H1 (cell line): Measurements from ENCODE around the gene CST7. TPM values are rescaled to one million over a fixed set of nuclear protein-coding genes. Genes with fewer than 3 reads are reported as not detected.

ENCODE experiments used
- CTCF ChIA-PET: fragments of 300-600 bp; sonication (Branson Sonifier 250); formaldehyde crosslinking; loops from one replicate; lab custom pipeline; 2021; ENCODE audit not compliant: partially characterized antibody; lab: Charles Lee
- POLR2A ChIA-PET: fragments of 300-600 bp; sonication (Branson Sonifier 250); formaldehyde crosslinking; loops from one replicate; lab custom pipeline; 2021; ENCODE audit warnings: inconsistent platforms; ENCODE audit not compliant: partially characterized antibody; lab: Charles Lee
- DNase-seq, 2 experiments: peaks; one replicate each; pipeline versions ENCODE4 v3.0.0 to v3.0.0-alpha.2; 2010 to 2022; ENCODE audit warnings: low spot score in 2 of 2, low read depth in 1 of 2, mixed read lengths in 1 of 2
- FAIRE-seq: peaks from 2 replicates; lab custom pipeline; 2011; peaks lifted over from hg19 to GRCh38; lab: Jason Lieb, UNC
- H2AFZ ChIP-seq: 2 replicates; pipeline ENCODE4 v1.8.1; 2012; ENCODE audit warnings: low read length, inconsistent platforms
- H2AK5ac ChIP-seq: 2 replicates; pipeline ENCODE4 v1.6.1; 2013; ENCODE audit warnings: low read depth, low read length
- H2BK120ac ChIP-seq: replicated peaks from 2 replicates; pipeline ENCODE3; 2013; ENCODE audit warnings: low read depth, low read length, inconsistent platforms
- H2BK12ac ChIP-seq: 2 replicates; pipeline ENCODE4 v1.6.1; 2013; ENCODE audit warnings: low read depth, low read length
- H2BK15ac ChIP-seq: 2 replicates; pipeline ENCODE4 v1.6.1; 2013; ENCODE audit warnings: low read length
- H2BK20ac ChIP-seq: 2 replicates; pipeline ENCODE4 v1.6.1; 2013; ENCODE audit warnings: low read length
- H2BK5ac ChIP-seq: 2 replicates; pipeline ENCODE4 v1.6.1; 2013; ENCODE audit warnings: low read depth, low read length
- H3K14ac ChIP-seq: 2 replicates; pipeline ENCODE4 v1.6.1; 2013; ENCODE audit warnings: inconsistent platforms; ENCODE audit not compliant: insufficient read length
- H3K18ac ChIP-seq: 2 replicates; pipeline ENCODE4 v1.6.1; 2013; ENCODE audit warnings: low read length; ENCODE audit errors: extremely low read depth
- H3K23ac ChIP-seq: 2 replicates; pipeline ENCODE4 v1.6.1; 2013; ENCODE audit warnings: inconsistent platforms; ENCODE audit not compliant: insufficient read length
- H3K23me2 ChIP-seq: 2 replicates; pipeline ENCODE4 v1.6.1; 2013; ENCODE audit warnings: low read depth, low read length
- H3K27ac ChIP-seq: 2 replicates; pipeline ENCODE4 v1.6.1; 2011; ENCODE audit warnings: low read depth, low read length, inconsistent platforms
- H3K27me3 ChIP-seq, 4 experiments: replicated peaks in 1 of 4; 1 replicate in 1 of 4; 2 replicates in 3 of 4; pipeline versions ENCODE4 v1.6.1 to v1.8.1; 2011 to 2013; ENCODE audit warnings: low read length in 3 of 4, mild to moderate bottlenecking in 3 of 4, inconsistent platforms in 2 of 4, mixed read lengths in 2 of 4, moderate library complexity in 1 of 4; ENCODE audit not compliant: control insufficient read depth in 3 of 4, insufficient read depth in 3 of 4; ENCODE audit errors: extremely low read depth in 1 of 4
- H3K36me3 ChIP-seq, 4 experiments: 2 replicates each; pipeline versions ENCODE4 v1.6.1 to v1.8.1; 2011 to 2013; ENCODE audit warnings: mild to moderate bottlenecking in 4 of 4, low read length in 3 of 4, moderate library complexity in 2 of 4, control low read depth in 1 of 4, inconsistent platforms in 1 of 4; ENCODE audit not compliant: insufficient read depth in 4 of 4, control insufficient read depth in 2 of 4
- H3K4ac ChIP-seq: replicated peaks from 2 replicates; pipeline ENCODE3; 2013; ENCODE audit warnings: low read length, low read depth, mixed read lengths, inconsistent platforms; ENCODE audit not compliant: insufficient read length
- H3K4me1 ChIP-seq, 4 experiments: replicated peaks in 1 of 4; 1 replicate in 1 of 4; 2 replicates in 3 of 4; pipeline versions ENCODE4 v1.6.1 to v1.8.1; 2011 to 2013; ENCODE audit warnings: low read length in 3 of 4, inconsistent platforms in 2 of 4, mixed read lengths in 1 of 4; ENCODE audit not compliant: insufficient read depth in 4 of 4, control insufficient read depth in 3 of 4
- H3K4me2 ChIP-seq, 2 experiments: 2 replicates each; pipeline versions ENCODE4 v1.6.1 to v1.8.1; 2011 to 2013; ENCODE audit warnings: low read depth in 2 of 2, low read length in 2 of 2, control low read depth in 1 of 2, inconsistent platforms in 1 of 2, mild to moderate bottlenecking in 1 of 2; ENCODE audit not compliant: insufficient read depth in 1 of 2
- H3K4me3 ChIP-seq, 4 experiments: fragments of 200-600, 300-600 bp in 1 of 4; sonication (generic), shearing (Covaris generic), sonication (Bioruptor Twin) in 1 of 4; 2 replicates each; pipeline versions ENCODE4 v1.5.1 to v1.8.1; 2011 to 2016; ENCODE audit warnings: low read length in 4 of 4, low read depth in 3 of 4, control low read depth in 2 of 4, inconsistent platforms in 2 of 4, mild to moderate bottlenecking in 2 of 4, mixed read lengths in 1 of 4, moderate library complexity in 1 of 4; ENCODE audit not compliant: insufficient read depth in 2 of 4; ENCODE audit errors: extremely low read depth in 1 of 4
- H3K56ac ChIP-seq: replicated peaks from 2 replicates; pipeline ENCODE3; 2013; ENCODE audit warnings: low read depth, mild to moderate bottlenecking, mixed read lengths, low read length, inconsistent platforms; ENCODE audit not compliant: insufficient read length
- H3K79me1 ChIP-seq: 2 replicates; pipeline ENCODE4 v1.6.1; 2013; ENCODE audit warnings: low read depth, low read length, control low read depth
- H3K79me2 ChIP-seq, 2 experiments: 2 replicates each; pipeline versions ENCODE4 v1.6.1 to v1.8.1; 2012 to 2013; ENCODE audit warnings: low read length in 2 of 2, mild to moderate bottlenecking in 2 of 2, inconsistent platforms in 1 of 2; ENCODE audit not compliant: insufficient read depth in 2 of 2, control insufficient read depth in 1 of 2
- H3K9ac ChIP-seq, 4 experiments: replicated peaks in 1 of 4; 1 replicate in 1 of 4; 2 replicates in 3 of 4; pipeline versions ENCODE4 v1.6.1 to v1.8.1; 2011 to 2013; ENCODE audit warnings: low read depth in 3 of 4, low read length in 3 of 4, control low read depth in 2 of 4, mild to moderate bottlenecking in 2 of 4, moderate library complexity in 2 of 4, inconsistent platforms in 1 of 4; ENCODE audit errors: extremely low read depth in 1 of 4
- H3K9me3 ChIP-seq, 2 experiments: 2 replicates each; pipeline versions ENCODE4 v1.6.1 to v1.8.1; 2012 to 2013; ENCODE audit warnings: mild to moderate bottlenecking in 2 of 2, moderate library complexity in 2 of 2, control low read depth in 1 of 2, inconsistent platforms in 1 of 2, low read depth in 1 of 2, low read length in 1 of 2, mixed read lengths in 1 of 2; ENCODE audit not compliant: insufficient read depth in 2 of 2
- H4K20me1 ChIP-seq, 2 experiments: replicated peaks in 1 of 2; 2 replicates each; pipeline versions ENCODE3 to v1.8.1; 2011 to 2013; ENCODE audit warnings: inconsistent platforms in 2 of 2, low read length in 2 of 2, mild to moderate bottlenecking in 1 of 2; ENCODE audit not compliant: insufficient read depth in 2 of 2, control insufficient read depth in 1 of 2
- H4K5ac ChIP-seq: 2 replicates; pipeline ENCODE4 v1.6.1; 2013; ENCODE audit warnings: low read length, low read depth, mixed read lengths, inconsistent platforms; ENCODE audit not compliant: insufficient read length
- H4K8ac ChIP-seq: 2 replicates; pipeline ENCODE4 v1.8.0; 2013; ENCODE audit warnings: mild to moderate bottlenecking, moderate library complexity, low read length, inconsistent platforms; ENCODE audit not compliant: insufficient read depth; ENCODE audit errors: extremely low read depth
- H4K91ac ChIP-seq: replicated peaks from 2 replicates; pipeline ENCODE3; 2013; ENCODE audit warnings: low read length, mixed read lengths, inconsistent platforms; ENCODE audit not compliant: insufficient read length
- KDM1A ChIP-seq: fragments of 200-600, 300-600 bp; sonication (generic); IDR thresholded peaks from 2 replicates; pipeline ENCODE4 v1.7.1; 2016; ENCODE audit warnings: mild to moderate bottlenecking, low read length, borderline replicate concordance
- MAFK ChIP-seq: IDR thresholded peaks from 2 replicates; pipeline ENCODE4 v1.6.1; 2012; ENCODE audit warnings: low read depth, mild to moderate bottlenecking, improper control_type of control experiment, low read length
- POLR2A ChIP-seq, 2 experiments: IDR thresholded peaks; 1 replicate in 1 of 2; 2 replicates in 1 of 2; pipeline ENCODE4 v1.6.1; 2011; ENCODE audit warnings: low read depth in 2 of 2, low read length in 2 of 2, mild to moderate bottlenecking in 2 of 2; ENCODE audit errors: control extremely low read depth in 1 of 2
- RNF2 ChIP-seq: fragments of 200-900, 300-1000 bp; sonication (generic); IDR thresholded peaks from 2 replicates; pipeline ENCODE4 v1.7.1; 2016; ENCODE audit warnings: borderline replicate concordance, low read depth, mild to moderate bottlenecking, antibody characterized with exemption, low read length; ENCODE audit not compliant: poor library complexity, severe bottlenecking; ENCODE audit errors: missing control alignments
- SIRT6 ChIP-seq: IDR thresholded peaks from one replicate; pipeline ENCODE4 v1.7.1; 2012; ENCODE audit warnings: low read length, inconsistent platforms
- SIX5 ChIP-seq: IDR thresholded peaks from 2 replicates; pipeline ENCODE4 v1.6.1; 2011; ENCODE audit warnings: mild to moderate bottlenecking, low read depth, low read length
- TAF7 ChIP-seq: optimal IDR thresholded peaks from 2 replicates; pipeline ENCODE3; 2011; ENCODE audit warnings: low read depth, mild to moderate bottlenecking, inconsistent platforms, low read length, moderate library complexity, borderline replicate concordance
- WGBS, 2 experiments: shearing (Covaris generic) in 1 of 2; methylation state at CpG; one replicate each; pipeline versions ENCODE4 v1.1.6 to v1.1.7; 2013 to 2015; ENCODE audit warnings: low lambda C conversion rate in 2 of 2, mixed read lengths in 2 of 2, inconsistent platforms in 1 of 2, low coverage in 1 of 2, missing lambda C conversion rate in 1 of 2; ENCODE audit not compliant: insufficient replicate concordance in 2 of 2, insufficient coverage in 1 of 2, insufficient read length in 1 of 2; ENCODE audit errors: extremely low coverage in 1 of 2, missing lambda C conversion rate in 1 of 2; 5-methylcytosine and 5-hydroxymethylcytosine counted together
- polyA plus RNA-seq, 7 experiments: library from polyadenylated mRNA; depleted of rRNA in 3 of 7; stranded (reverse) in 5 of 7; unstranded in 2 of 7; fragments of >200 nt in 5 of 7; fragments of 200-250 nt in 2 of 7; gene quantifications; 1 replicate in 5 of 7; 2 replicates in 1 of 7; 4 replicates in 1 of 7; pipeline versions ENCODE4 v1.2.1 to v1.2.3, GENCODE V29; 2011 to 2013; ENCODE audit warnings: missing spikeins in 2 of 7, mixed read lengths in 2 of 7
- total RNA-seq: library from RNA; stranded (reverse); fragmentation: NEBNext Ultra II Directional; extraction: Animal tissue kit (Norgen Biotek cat#: 25700); gene quantifications from 2 replicates; pipeline ENCODE4 v1.2.1, GENCODE V29; 2021

Gene CST7
- total and polyA plus RNA-seq, 2 of the 8 experiments (the other 6 are each of a cell fraction or from before 2014, with no cell fraction given): not detected

DNA sequence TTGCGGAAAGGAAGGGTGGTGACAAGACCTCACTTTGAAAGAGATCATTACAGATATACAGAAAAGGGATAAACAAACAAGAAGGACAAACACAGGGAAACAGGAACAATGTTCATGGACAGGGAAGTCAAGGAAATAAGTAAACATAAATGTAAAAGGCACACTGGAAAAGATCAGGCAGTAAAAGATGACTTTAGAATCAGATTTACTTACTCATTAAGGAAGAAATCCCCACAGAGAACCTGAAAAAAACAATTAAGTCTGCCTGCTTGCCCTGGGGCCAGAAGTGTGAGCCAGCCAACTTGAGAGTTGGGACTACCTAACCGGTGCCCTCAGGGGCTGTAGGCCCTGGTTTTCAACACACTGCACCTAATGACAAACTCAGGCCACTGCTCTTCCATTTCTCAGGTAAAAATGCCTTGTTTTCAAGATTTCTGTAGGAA is 41.8 kb downstream of the CST7 start:
- Histone ChIP-seq H2AK5ac (no peak overlapping the region), H3K56ac (no peak overlapping the region), H4K5ac (no peak overlapping the region), H3K27ac (no peak overlapping the region), H3K23ac (no peak overlapping the region), H3K4ac (no peak overlapping the region), H2BK20ac (no peak overlapping the region), H4K8ac (no peak overlapping the region), H3K4me3 (peak overlapping the region in 1 of 4 experiments; percentile 86; a peak in 2 of 8 replicates), H3K14ac (no peak overlapping the region), H3K27me3 (no peaks in the 10 kb centered on the region), H2BK15ac (no peak overlapping the region), H3K4me2 (peak overlapping the region; percentile 72 to 82; a peak in 1 of 4 replicates), H3K9me3 (no peaks in the 10 kb centered on the region), H4K91ac (no peak overlapping the region), H3K18ac (no peak overlapping the region)
- POLR2A ChIA-PET: no interaction called here
- CTCF ChIA-PET: interaction anchor here (1.4 kb wide), 1 partner anchor 257 kb away, joined by 3 read pairs; no protein-coding TSS in a partner anchor
- no peak for FAIRE-seq
- TF ChIP-seq SIRT6: no peak
- no peak for TF ChIP-seq POLR2A (IDR thresholded peaks at IDR 0.05; ENCODE audit: control extremely low read depth in 1 of 2, low read depth in 2 of 2, low read length in 2 of 2)
- TF ChIP-seq TAF7: no peak
- no peak for TF ChIP-seq KDM1A
- no peak for TF ChIP-seq SIX5
- TF ChIP-seq RNF2: no peak
- TF ChIP-seq MAFK: no peak
- TF ChIP-seq, all 59 proteins: peak for 0
- Histone ChIP-seq H3K23me2 (peaks cover 3% of the 10 kb centered on the region), H3K79me2 (peaks cover 6 to 58% of the 10 kb centered on the region in 2 experiments), H2BK120ac (no peak overlapping the region), H3K9ac (no peak overlapping the region), H2BK5ac (no peak overlapping the region), H3K79me1 (peaks cover 7% of the 10 kb centered on the region), H3K36me3 (no peaks in the 10 kb centered on the region), H2AFZ (no peak overlapping the region), H4K20me1 (peaks cover 0 to 6% of the 10 kb centered on the region in 2 experiments), H2BK12ac (no peak overlapping the region), H3K4me1 (peaks cover 0 to 7% (median 0%) of the 10 kb centered on the region in 4 experiments; a peak in 1 of 7 replicates)
- 83% methylated on average over 2 of the region's 2 CpGs; no CpG with 5 or more reads in 1 of the 2 experiments for WGBS, 2 experiments
- DNase-seq: no peak
